SK-MEL-5 (cell line): Measurements from ENCODE around the gene NEDD4L. TPM values are rescaled to one million over a fixed set of nuclear protein-coding genes. Genes with fewer than 3 reads are reported as not detected.
"Not testable (repeated sequence)": the region's sequence is repeated elsewhere in the genome, so short reads cannot be mapped to it uniquely, and the experiment has no call there.

ENCODE experiments used
- DNase-seq: peaks from one replicate; pipeline ENCODE4 v3.0.0-alpha.2; 2016; ENCODE audit warnings: low read depth, low spot score
- in situ Hi-C: cut with HindIII; loops from 2 replicates; pipeline ENCODE4 v1.10.0; 2016; ENCODE audit warnings: low sequenced_read_pairs, high pct_unique_total_duplicates, low pct_unique_long_range_greater_than_20kb
- total RNA-seq: library from RNA; depleted of rRNA; stranded (reverse); fragments of >200 nt; shearing (Covaris generic); gene quantifications from 2 replicates; pipeline ENCODE4 v1.2.3, GENCODE V29; 2014

NEDD4L gene
- total RNA-seq, 1 experiment from 2014 or later = 215 TPM

DNA sequence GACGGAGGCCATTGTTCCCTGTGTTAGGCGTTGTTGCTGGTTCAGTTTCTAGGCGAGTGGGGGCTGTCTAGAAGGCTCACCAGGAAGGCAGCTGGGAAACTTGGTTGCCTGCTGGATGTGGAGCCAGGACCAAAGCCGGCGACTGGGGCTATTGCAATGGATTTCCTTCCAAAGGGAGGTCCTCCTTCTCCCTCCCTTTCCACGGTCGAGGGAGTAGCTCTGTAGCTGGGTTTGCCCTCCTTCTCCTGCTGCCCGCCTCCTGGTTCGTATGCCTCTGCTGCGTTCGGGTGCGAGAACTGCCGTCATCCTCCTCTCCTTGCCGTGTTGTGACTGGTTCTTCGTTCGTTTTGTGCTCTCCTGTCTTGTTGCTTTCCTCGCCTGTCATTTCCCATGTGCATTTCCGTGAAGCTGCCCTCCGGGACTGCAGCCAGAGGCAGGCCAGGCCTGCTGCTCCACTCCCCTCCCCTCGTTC lies 203.4 kb downstream of the NEDD4L start:
- in situ Hi-C loops = no loop called here
- no peak for DNase-seq

DNA sequence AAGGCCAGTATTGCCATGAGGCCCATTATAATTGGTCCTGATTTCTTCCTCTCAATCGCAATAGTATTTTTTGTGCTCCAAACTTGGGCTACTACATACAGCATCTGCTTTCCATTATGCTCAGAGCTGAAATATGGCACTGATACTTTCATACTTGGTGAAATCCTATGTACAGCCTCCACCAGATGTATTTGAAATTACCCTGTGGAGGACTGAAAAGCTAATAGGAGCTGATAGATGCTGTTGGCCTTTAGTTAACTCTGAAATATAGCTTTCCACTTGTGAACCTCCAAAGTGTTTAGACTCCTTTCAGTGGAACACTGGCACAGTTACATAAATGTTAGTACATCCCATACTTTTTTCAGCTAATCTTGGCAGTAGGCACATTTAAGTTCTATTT lies 205.7 kb downstream of the NEDD4L start:
- in situ Hi-C loops = no loop called here
- no peak for DNase-seq

DNA sequence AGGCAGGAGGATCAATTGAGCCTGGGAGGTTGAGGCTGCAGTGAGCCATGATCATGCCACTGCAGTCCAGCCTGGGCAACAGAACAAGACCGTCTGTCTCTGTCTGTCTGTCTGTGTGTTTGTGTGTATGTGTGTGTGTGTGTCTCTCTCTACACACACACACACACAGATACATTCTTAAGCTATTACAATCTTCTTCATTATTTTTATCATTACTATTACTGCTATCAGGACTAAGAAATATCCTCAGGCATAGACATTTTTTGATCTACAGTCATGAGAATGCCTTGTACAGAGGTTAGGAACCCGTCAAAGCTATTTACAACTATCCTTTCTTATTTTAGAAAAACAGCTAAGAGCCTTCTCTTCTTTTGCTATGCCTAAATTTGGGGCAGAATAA lies 207.4 kb downstream of the NEDD4L start:
- in situ Hi-C loops = no loop called here
- DNase-seq = no peak

DNA sequence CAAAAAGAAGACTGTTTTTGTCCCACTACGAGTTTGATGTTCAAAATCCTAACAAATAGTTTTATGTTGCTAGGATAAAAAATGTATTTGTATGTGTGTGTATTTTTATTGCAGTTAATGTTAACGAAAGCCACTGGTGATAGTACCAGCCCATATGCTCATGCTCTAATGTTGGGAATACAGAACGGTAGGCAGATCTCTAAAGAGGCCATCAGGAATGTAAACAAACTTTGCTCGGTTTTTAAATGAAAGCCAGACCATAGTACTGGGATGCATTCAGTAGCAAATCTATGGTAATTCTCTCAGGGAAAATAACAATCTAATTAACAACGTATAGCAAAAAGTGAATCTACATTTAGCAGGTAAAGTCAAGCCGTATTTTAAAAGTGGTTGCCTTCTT lies 208.1 kb downstream of the NEDD4L start:
- in situ Hi-C loops = no loop called here
- DNase-seq = no peak

DNA sequence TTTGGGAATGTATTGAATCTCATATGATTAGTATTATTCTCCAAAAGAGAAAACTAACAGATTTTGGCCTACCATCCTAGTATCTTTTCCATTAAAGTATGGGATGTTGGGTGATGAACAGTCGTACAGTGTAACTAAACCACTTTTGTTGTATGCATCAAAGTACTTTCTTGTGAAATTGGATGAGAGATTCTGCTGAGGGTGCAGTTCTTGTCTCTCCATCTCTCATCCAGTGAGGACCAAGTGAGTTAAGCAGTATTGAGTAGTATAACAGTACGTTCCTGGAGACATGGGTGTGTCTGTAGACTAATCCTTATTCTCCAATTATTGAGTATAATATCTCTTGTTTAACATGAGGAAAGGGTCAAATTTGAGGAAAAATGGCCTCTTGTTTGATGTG lies 209.3 kb downstream of the NEDD4L start:
- in situ Hi-C loops = no loop called here
- no peak for DNase-seq

DNA sequence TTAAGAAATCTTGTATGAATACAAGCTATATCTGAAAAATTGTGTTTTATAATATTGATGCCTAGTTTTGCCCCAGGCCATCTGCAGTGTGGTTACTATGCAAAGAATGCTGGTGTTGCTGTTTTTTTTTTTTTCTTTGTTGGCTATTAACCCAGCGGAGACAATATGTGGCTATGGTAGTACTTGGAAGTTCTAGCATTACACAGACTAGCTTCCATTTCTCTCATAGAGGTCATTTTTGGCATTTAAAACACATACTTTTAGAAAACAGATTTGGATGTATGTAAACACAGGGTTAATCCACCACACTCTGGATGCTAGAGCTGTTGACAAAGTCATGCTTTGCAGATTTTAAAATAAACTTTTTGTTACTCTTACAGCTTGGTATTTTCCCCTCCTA lies 209.8 kb downstream of the NEDD4L start:
- in situ Hi-C loops = no loop called here
- DNase-seq = no peak

DNA sequence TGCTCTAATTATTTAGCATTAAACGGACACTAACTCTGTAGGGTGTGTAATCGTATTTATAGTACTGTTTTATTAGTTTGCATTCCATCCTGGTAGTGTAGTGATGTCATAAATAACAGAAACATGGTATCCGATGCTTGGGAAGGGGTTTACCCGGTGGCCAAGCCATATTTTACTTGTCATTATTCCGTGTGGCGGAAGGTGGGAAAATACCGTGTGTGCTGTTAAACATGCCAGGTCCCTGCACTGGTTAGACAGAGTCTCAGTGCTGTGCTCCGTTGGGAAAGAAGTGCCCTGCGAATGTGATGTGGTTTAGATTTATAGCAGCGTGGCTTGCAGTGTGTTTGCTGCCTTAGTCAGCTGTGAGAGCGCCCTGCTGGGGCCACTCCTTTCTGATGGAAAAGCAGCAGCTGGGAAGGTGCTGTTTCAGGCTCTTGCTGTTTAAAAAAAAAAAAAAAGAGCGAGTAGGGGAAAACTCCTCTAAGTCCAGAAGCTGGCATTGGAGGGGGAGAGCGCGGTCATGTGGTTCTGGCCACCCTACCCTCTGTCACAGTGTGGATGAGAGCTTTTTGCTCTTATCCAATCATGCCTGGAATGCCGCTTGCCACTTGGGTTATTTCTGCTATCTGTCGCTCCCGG lies 211.0 kb downstream of the NEDD4L start:
- no peak for DNase-seq

DNA sequence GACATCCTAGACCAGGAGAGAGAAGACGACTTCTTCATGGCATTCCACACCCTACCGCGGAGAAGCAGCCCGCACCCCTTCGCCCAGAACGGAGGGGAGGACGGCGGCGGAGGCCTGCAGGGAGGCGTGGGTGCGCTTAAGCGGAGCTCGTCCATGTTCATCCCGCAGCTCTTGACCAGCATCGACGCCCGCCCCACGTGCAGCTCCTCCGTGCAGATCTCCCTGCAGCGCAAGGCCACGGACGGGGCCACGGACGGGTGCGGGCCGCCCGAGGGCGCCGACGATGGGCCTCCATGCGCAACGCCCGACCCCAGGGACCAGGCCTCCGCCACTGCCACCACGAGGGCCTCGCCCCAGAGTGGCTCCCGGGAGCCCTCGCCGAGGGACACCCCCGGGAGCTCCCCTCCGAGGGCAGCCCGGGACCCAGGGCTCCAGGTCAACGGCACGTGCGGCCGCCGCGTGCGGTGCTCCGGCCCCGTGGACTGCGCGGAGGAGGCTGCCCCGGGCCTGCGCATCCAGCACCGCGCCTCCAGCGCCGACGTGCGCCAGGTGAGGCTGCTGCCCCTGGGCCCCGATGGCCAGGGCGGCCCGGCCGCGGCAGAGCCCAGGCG lies 211.8 kb downstream of the NEDD4L start:
- in situ Hi-C loops = no loop called here
- no peak for DNase-seq

More for the DNA sequence above, 211.0 kb downstream of the NEDD4L start:
- in situ Hi-C loops = no loop called here

DNA sequence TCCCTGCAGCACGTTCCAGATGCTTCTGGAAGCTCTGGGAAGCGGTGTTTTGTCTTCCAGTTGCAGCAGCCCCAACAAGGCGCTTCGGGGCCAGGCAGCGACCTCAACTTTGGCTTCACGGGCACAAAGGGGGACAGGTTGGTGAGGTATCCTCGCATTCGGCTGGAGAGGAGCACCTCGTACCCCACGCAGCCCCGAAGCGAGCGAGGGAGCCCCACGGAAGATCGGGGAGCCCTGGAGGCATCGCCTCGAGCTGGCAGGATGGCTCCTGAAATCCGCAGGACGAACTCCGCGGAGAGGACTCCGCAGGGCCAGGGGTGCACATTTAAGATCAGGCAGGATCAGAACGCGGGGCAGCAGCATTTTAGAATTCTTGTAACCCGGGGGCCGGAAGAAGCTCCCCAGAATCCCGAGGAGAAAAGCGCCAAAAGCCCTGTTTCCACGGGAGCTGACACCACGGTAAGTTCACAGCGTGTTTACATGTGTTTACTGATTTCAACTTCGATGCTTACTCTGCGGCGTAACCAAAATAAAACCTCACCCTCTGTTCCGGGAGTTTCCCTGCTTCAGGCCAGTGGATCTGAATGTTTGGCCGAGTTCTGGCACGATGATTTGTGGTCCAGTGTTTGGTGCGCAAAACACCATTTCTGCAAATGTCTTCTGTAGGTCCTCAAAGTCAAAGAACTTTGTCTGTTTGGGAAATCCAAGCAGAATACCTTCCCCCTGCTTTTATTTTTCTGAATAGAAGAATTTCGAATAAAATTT lies 212.5 kb downstream of the NEDD4L start:
- no peak for DNase-seq
- in situ Hi-C loops = no loop called here

DNA sequence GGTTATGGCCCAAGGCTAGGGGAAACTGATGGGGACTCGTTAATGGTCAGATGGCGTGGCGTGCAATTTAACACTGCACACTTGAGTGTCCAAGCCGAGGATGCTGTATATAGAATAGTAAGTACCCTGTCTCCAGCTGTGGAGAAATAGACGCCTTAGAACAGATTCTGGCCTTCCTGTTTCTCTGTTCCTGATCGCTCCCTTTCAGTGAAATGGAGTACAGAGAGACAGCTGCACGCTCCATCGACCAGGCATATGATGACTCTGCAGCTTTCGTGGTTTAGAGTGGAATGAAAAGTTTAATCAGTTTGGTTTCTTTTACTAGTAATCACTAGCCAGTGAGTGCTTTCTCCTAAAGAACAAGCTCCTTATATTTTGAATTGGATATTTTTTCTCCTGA lies 213.4 kb downstream of the NEDD4L start:
- in situ Hi-C loops = no loop called here

DNA sequence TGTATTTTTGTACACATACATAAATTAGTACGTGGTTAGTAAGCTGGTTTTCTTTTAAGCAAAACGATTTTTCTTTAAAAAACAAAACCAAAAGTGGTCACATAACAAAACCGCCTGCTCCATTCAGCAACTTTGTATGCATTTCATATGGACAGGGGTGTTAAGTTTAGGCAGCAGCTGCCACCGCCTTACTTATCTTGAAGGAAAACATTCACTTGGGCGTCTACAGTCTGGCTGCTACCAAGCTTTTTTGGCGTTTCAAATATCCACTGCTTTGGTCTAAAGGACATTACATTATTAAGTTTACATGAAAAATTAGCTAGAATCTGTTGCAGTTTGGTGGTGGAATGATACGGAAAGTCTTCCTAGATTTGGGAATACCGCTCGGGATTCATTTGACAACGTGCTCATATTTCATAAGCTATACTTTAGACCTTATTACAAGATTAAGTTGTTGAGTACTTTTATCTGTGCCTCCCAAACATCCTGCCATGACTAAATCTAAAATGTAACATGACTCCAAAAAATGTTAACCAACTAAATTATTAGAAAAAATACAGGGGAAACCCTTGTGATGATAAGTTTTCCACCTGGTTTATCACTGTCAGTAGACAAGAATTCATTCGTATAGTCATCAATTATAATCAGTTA lies 214.8 kb downstream of the NEDD4L start:
- in situ Hi-C loops = no loop called here
- DNase-seq = no peak

More for the DNA sequence above, 213.4 kb downstream of the NEDD4L start:
- peak; percentile 19 for DNase-seq

DNA sequence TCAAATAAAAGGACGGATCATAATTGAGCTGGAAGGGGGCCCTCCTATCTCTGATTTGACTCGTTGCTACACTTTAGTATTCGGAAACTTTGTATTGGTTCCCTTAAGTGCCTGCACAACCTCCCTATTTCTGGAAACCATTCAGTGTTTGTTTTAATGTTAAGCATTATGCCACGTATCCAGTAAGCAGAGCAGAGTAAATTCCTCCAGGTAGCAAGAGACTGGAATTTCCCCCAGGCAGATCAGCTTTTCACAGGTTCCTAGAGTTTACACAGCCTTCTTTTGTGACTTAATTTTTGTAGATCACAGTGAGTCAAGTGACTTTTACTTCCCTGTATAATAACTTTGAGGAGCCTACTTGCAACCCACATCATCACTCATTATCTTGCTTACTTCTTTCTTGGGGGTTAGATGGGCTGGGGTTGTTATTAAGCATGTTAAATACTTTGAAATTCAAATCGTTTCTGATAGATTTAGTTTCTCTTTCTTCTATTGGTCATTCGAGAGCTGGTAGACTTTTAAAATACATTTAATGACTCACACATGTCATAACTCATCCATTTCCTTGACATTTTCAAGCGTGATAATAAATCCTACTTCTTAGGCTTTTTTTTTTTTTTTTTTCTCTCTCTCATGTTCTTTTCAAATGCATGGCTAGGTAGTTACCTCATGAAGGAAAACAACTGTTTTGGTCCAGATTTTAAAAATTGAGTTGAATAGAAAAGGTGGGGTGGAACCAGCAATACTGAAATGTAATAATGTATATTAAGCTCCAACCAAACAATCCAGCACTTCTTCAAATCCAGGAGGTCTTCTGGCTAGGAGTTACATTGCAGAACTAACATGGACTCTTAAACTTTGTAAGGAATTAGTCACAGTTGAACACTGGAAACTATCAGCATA lies 219.3 kb downstream of the NEDD4L start:
- in situ Hi-C loops = no loop called here
- no peak for DNase-seq

DNA sequence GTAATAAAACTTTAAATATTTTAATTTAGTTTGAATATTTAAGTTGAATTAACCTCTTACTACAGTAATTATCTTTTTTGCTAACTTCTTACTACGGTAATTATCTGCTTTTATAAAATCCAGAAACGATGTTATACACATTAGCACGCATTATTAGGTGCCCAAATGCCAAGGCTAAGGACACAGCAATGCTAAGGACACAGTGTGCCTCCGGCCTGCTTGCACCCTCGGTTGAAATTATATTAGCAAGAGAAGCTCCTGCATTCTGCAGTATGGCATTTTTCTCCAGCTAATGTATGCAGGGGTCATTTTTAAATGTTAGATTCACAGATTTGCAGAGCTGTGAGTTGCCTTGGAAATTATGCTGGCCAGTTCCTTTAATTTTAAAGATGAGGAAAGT lies 220.0 kb downstream of the NEDD4L start:
- DNase-seq = no peak
- in situ Hi-C loops = no loop called here

DNA sequence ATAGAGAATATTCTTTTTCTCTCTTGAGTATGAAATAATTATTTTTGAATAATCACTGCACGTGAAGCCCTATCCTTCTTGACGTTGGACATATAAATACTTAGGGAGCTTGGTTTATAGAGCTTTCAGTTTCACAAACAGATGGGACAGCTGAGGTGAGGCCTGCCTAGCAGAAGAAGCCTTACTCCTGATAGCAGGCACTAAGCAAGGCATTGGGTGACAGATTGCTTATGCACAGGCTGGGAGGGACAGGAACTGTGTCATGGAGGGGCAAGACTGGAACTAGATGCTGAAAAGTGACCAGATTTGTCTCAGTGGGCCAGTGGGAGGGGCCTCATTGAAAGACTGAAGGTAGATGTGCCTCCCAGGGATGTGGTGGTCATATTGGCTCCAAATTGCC lies 220.8 kb downstream of the NEDD4L start:
- in situ Hi-C loops = no loop called here
- DNase-seq = no peak

DNA sequence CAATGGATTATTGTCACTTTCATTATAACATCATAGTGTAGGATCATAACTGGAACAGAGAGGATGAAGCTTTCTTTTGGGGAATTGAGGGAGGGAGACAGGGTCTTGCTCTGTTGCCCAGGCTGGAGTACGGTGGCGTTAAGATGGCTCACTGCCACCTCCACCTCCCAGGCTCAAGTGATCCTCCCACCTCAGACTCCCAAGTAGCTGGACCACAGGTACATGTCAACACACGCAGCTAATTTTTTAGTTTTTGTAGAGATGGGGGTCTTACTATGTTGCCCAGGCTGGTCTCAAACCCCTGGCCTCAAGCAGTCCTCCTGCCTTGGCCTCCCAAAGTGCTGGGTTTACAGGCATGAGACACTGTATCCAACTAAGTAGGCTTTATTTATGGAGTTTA lies 221.5 kb downstream of the NEDD4L start:
- DNase-seq, in situ Hi-C loops: not testable (repeated sequence)

DNA sequence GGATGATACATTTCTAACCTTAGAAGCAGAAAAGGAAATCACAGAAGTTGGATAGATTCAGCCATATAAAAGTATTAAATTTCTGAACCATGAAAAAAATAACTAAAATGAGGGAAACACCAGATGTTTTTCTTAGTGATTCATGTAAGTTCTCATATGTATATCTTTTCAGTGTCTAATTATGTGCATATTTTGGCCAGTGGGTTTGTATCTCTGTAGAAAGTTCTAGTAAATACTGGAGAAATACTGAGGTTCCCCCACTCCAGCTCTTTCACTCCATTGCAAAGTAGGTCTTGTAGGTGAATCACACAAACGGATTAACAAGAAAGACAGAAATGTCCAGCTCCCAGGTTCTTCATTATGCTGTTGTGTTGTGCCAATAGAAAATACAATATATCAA lies 222.3 kb downstream of the NEDD4L start:
- in situ Hi-C loops = no loop called here
- no peak for DNase-seq

DNA sequence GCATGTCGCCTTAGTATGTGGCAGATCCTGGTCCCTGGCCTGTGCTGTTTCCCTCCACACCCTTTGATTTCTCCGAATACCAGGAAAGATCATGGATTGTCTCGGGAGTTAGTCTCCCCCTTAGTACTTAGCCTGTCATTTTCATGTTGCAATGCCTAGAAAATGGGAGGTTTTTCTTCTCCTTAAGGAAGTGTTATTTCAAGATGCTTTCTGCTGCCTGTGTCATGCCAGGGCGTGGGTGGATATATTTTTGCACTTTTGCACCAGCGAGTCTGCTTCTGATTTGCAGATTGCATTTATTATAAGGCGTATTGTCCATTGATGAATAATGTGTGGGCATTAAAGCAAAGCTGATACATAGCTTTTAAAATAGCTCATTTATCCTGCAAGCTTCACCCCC lies 223.5 kb downstream of the NEDD4L start:
- in situ Hi-C loops = no loop called here
- no peak for DNase-seq
